Chondrocyte (in vitro differentiated cells): Measurements from ENCODE around the gene LGI2. TPM values are rescaled to one million over a fixed set of nuclear protein-coding genes. Genes with fewer than 3 reads are reported as not detected.
"Not testable (repeated sequence)": the region's sequence is repeated elsewhere in the genome, so short reads cannot be mapped to it uniquely, and the experiment has no call there.

ENCODE experiments used
- DNase-seq: peaks from one replicate; pipeline ENCODE4 v3.0.0; 2021; ENCODE audit warnings: mixed read lengths, low spot score
- H3K27ac Mint-ChIP-seq: one replicate; pipeline ENCODE4 v1.8.0; 2021; ENCODE audit warnings: mild to moderate bottlenecking, moderate library complexity, mixed read lengths; ENCODE audit not compliant: unreplicated experiment
- H3K27me3 Mint-ChIP-seq: 2 replicates; pipeline ENCODE4 v1.8.0; 2021; ENCODE audit warnings: low read depth, mixed read lengths
- H3K36me3 Mint-ChIP-seq: 2 replicates; pipeline ENCODE4 v1.8.0; 2021; ENCODE audit warnings: low read depth, mixed read lengths
- H3K4me1 Mint-ChIP-seq: 2 replicates; pipeline ENCODE4 v1.8.0; 2021; ENCODE audit warnings: low read depth, mild to moderate bottlenecking, mixed read lengths
- H3K4me3 Mint-ChIP-seq: one replicate; pipeline ENCODE4 v1.8.0; 2021; ENCODE audit warnings: mild to moderate bottlenecking, moderate library complexity, mixed read lengths; ENCODE audit not compliant: unreplicated experiment
- H3K9me3 Mint-ChIP-seq: 2 replicates; pipeline ENCODE4 v1.8.0; 2021; ENCODE audit warnings: low read depth, mixed read lengths
- total RNA-seq: library from RNA; stranded (reverse); gene quantifications from 3 replicates; pipeline ENCODE4 v1.2.1, GENCODE V29; 2021
- TF ChIP-seq, protein P1 (sequence below): fragments of 200-600 bp; sonication (generic); IDR thresholded peaks from 2 replicates; pipeline ENCODE4 v1.5.0; 2021; ENCODE audit warnings: antibody characterized with exemption, mild to moderate bottlenecking, moderate library complexity

Gene LGI2
- total RNA-seq, 1 donor from 2014 or later, result 0.30 TPM

- H3K4me3 Mint-ChIP-seq, result no peak overlapping the region
- H3K27me3 Mint-ChIP-seq, result peaks cover 24% of the 10 kb centered on the region
- H3K36me3 Mint-ChIP-seq, result no peaks in the 10 kb centered on the region
- no peaks in the 10 kb centered on the region for H3K4me1 Mint-ChIP-seq
- no peaks in the 10 kb centered on the region for H3K9me3 Mint-ChIP-seq
- TF ChIP-seq, protein P1, sequence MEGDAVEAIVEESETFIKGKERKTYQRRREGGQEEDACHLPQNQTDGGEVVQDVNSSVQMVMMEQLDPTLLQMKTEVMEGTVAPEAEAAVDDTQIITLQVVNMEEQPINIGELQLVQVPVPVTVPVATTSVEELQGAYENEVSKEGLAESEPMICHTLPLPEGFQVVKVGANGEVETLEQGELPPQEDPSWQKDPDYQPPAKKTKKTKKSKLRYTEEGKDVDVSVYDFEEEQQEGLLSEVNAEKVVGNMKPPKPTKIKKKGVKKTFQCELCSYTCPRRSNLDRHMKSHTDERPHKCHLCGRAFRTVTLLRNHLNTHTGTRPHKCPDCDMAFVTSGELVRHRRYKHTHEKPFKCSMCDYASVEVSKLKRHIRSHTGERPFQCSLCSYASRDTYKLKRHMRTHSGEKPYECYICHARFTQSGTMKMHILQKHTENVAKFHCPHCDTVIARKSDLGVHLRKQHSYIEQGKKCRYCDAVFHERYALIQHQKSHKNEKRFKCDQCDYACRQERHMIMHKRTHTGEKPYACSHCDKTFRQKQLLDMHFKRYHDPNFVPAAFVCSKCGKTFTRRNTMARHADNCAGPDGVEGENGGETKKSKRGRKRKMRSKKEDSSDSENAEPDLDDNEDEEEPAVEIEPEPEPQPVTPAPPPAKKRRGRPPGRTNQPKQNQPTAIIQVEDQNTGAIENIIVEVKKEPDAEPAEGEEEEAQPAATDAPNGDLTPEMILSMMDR, result no peak
- H3K27ac Mint-ChIP-seq, result no peak overlapping the region
- DNase-seq, result no peak
Measured at GRCh38 chr4:25019501-25019900, 11.2 kb downstream of the LGI2 start.

GRCh38 chr4:25015012-25015411 is 15.7 kb downstream of the LGI2 start:
- TF ChIP-seq, protein P1, result no peak
- Mint-ChIP-seq H3K27me3 (peaks cover 33% of the 10 kb centered on the region), H3K27ac (no peak overlapping the region), H3K9me3 (no peaks in the 10 kb centered on the region), H3K4me1 (no peaks in the 10 kb centered on the region), H3K4me3 (no peak overlapping the region), H3K36me3 (no peaks in the 10 kb centered on the region)
- DNase-seq, result no peak

GRCh38 chr4:25014662-25014983 is 16.1 kb downstream of the LGI2 start:
- not testable (repeated sequence) for H3K4me1 Mint-ChIP-seq, DNase-seq, H3K36me3 Mint-ChIP-seq, H3K9me3 Mint-ChIP-seq, H3K4me3 Mint-ChIP-seq, H3K27ac Mint-ChIP-seq
- peaks cover 30% of the 10 kb centered on the region for H3K27me3 Mint-ChIP-seq

- Mint-ChIP-seq H3K4me1 (no peaks in the 10 kb centered on the region), H3K36me3 (no peaks in the 10 kb centered on the region), H3K27me3 (peaks cover 26% of the 10 kb centered on the region), H3K4me3 (no peak overlapping the region), H3K9me3 (no peaks in the 10 kb centered on the region), H3K27ac (no peak overlapping the region)
- no peak for DNase-seq
- TF ChIP-seq, protein P1, result no peak
Measured at GRCh38 chr4:25013756-25014661, 16.7 kb downstream of the LGI2 start.

- no peaks in the 10 kb centered on the region for H3K9me3 Mint-ChIP-seq
- no peaks in the 10 kb centered on the region for H3K36me3 Mint-ChIP-seq
- no peak for DNase-seq
- TF ChIP-seq, protein P1, result no peak
- H3K27ac Mint-ChIP-seq, result no peak overlapping the region
- H3K27me3 Mint-ChIP-seq, result peaks cover 22% of the 10 kb centered on the region
- H3K4me3 Mint-ChIP-seq, result no peak overlapping the region
- H3K4me1 Mint-ChIP-seq, result no peaks in the 10 kb centered on the region
Measured at GRCh38 chr4:25012655-25013054, 18.1 kb downstream of the LGI2 start.
